Large intestine (tissue), 3 donors: Measurements from ENCODE around the gene MAN2B2. TPM values are rescaled to one million over a fixed set of nuclear protein-coding genes. Genes with fewer than 3 reads are reported as not detected.

Source experiments
- DNase-seq, 2 donors: peaks; one replicate each; pipeline versions ENCODE4 v3.0.0 to v3.0.0-alpha.2; 2013
- H3K27ac ChIP-seq: one replicate; pipeline ENCODE4 v1.5.1; 2013; ENCODE audit warnings: low read length
- H3K27me3 ChIP-seq: 2 replicates; pipeline ENCODE4 v1.6.1; 2013; ENCODE audit warnings: low read length; ENCODE audit not compliant: control insufficient read depth, insufficient read depth
- H3K36me3 ChIP-seq: 2 replicates; pipeline ENCODE4 v1.6.1; 2013; ENCODE audit warnings: low read length; ENCODE audit not compliant: control insufficient read depth, insufficient read depth
- H3K4me1 ChIP-seq: one replicate; pipeline ENCODE4 v1.6.1; 2013; ENCODE audit warnings: low read length; ENCODE audit not compliant: control insufficient read depth, insufficient read depth
- H3K4me3 ChIP-seq: one replicate; pipeline ENCODE4 v1.5.1; 2013; ENCODE audit warnings: low read length
- H3K9me3 ChIP-seq: one replicate; pipeline ENCODE4 v1.6.1; 2013; ENCODE audit warnings: mild to moderate bottlenecking, low read depth, low read length, moderate library complexity; ENCODE audit not compliant: control insufficient read depth
- whole genome bisulfite sequencing: methylation state at CpG from one replicate; pipeline ENCODE4 v1.1.5; 2013; ENCODE audit warnings: low lambda C conversion rate; ENCODE audit not compliant: insufficient coverage; 5-methylcytosine and 5-hydroxymethylcytosine counted together
- polyA plus RNA-seq: library from polyadenylated mRNA; unstranded; fragments of 120-200 nt; gene quantifications from one replicate; pipeline ENCODE4 v1.2.1, GENCODE V29; 2013

MAN2B2 gene
- polyA plus RNA-seq, 1 donor: 18.2 TPM

GRCh38 chr4:6592804-6593563, 18.0 kb downstream of the MAN2B2 start:
- peaks cover 21% of the 10 kb centered on the region for H3K36me3 ChIP-seq
- WGBS: no CpG with 5 or more reads among the region's 16 CpGs

GRCh38 chr4:6594341-6594740, 19.4 kb downstream of the MAN2B2 start:
- H3K36me3 ChIP-seq: peaks cover 27% of the 10 kb centered on the region
- H3K4me1 ChIP-seq: no peaks in the 10 kb centered on the region
- no peak overlapping the region for H3K27ac ChIP-seq
- H3K27me3 ChIP-seq: no peaks in the 10 kb centered on the region
- H3K9me3 ChIP-seq: no peaks in the 10 kb centered on the region
- no peak overlapping the region for H3K4me3 ChIP-seq
- WGBS: no CpG with 5 or more reads among the region's 22 CpGs
- no peak for DNase-seq

More at GRCh38 chr4:6592804-6593563, 18.0 kb downstream of the MAN2B2 start:
- Histone ChIP-seq H3K27me3 (no peaks in the 10 kb centered on the region), H3K4me3 (no peak overlapping the region), H3K4me1 (no peaks in the 10 kb centered on the region), H3K27ac (no peak overlapping the region), H3K9me3 (no peaks in the 10 kb centered on the region)
- DNase-seq: no peak

GRCh38 chr4:6594826-6595355, 19.9 kb downstream of the MAN2B2 start:
- H3K9me3 ChIP-seq: no peaks in the 10 kb centered on the region
- DNase-seq: no peak
- WGBS: 100% methylated on average over 2 of the region's 7 CpGs

GRCh38 chr4:6595897-6596537, 21.0 kb downstream of the MAN2B2 start:
- no peak for DNase-seq
- peaks cover 31% of the 10 kb centered on the region for H3K36me3 ChIP-seq
- H3K9me3 ChIP-seq: no peaks in the 10 kb centered on the region
- H3K27ac ChIP-seq: no peak overlapping the region
- H3K4me3 ChIP-seq: no peak overlapping the region
- no peaks in the 10 kb centered on the region for H3K4me1 ChIP-seq
- no peaks in the 10 kb centered on the region for H3K27me3 ChIP-seq
- no CpG with 5 or more reads among the region's 16 CpGs for WGBS

More at GRCh38 chr4:6594826-6595355, 19.9 kb downstream of the MAN2B2 start:
- H3K4me3 ChIP-seq: no peak overlapping the region
- H3K36me3 ChIP-seq: peaks cover 27% of the 10 kb centered on the region
- no peaks in the 10 kb centered on the region for H3K27me3 ChIP-seq
- H3K27ac ChIP-seq: no peak overlapping the region
- no peaks in the 10 kb centered on the region for H3K4me1 ChIP-seq

GRCh38 chr4:6596948-6597347, 22.0 kb downstream of the MAN2B2 start:
- peaks cover 30% of the 10 kb centered on the region for H3K36me3 ChIP-seq
- H3K27ac ChIP-seq: no peak overlapping the region
- no peaks in the 10 kb centered on the region for H3K27me3 ChIP-seq
- no CpG with 5 or more reads among the region's 17 CpGs for WGBS
- H3K4me1 ChIP-seq: no peaks in the 10 kb centered on the region
- no peak overlapping the region for H3K4me3 ChIP-seq
- no peak for DNase-seq
- H3K9me3 ChIP-seq: no peaks in the 10 kb centered on the region

- Histone ChIP-seq H3K36me3 (peaks cover 36% of the 10 kb centered on the region), H3K27me3 (no peaks in the 10 kb centered on the region), H3K4me3 (no peak overlapping the region), H3K9me3 (no peaks in the 10 kb centered on the region), H3K4me1 (no peaks in the 10 kb centered on the region), H3K27ac (no peak overlapping the region)
- WGBS: no CpG with 5 or more reads among the region's 10 CpGs
- no peak for DNase-seq
Measured at GRCh38 chr4:6598127-6598526, 23.1 kb downstream of the MAN2B2 start.

- Histone ChIP-seq H3K27me3 (no peaks in the 10 kb centered on the region), H3K4me3 (no peak overlapping the region), H3K36me3 (peaks cover 33% of the 10 kb centered on the region), H3K27ac (no peak overlapping the region), H3K9me3 (no peaks in the 10 kb centered on the region), H3K4me1 (no peaks in the 10 kb centered on the region)
- DNase-seq: no peak
- WGBS: no CpG with 5 or more reads among the region's 13 CpGs
Measured at GRCh38 chr4:6598641-6599040, 23.7 kb downstream of the MAN2B2 start.

GRCh38 chr4:6601661-6602250, 26.8 kb downstream of the MAN2B2 start:
- no peak overlapping the region for H3K27ac ChIP-seq
- DNase-seq: no peak
- peaks cover 5% of the 10 kb centered on the region for H3K9me3 ChIP-seq
- WGBS: no CpG with 5 or more reads among the region's 10 CpGs
- H3K27me3 ChIP-seq: no peaks in the 10 kb centered on the region
- no peaks in the 10 kb centered on the region for H3K4me1 ChIP-seq
- peaks cover 48% of the 10 kb centered on the region for H3K36me3 ChIP-seq
- no peak overlapping the region for H3K4me3 ChIP-seq

- DNase-seq: no peak
- Histone ChIP-seq H3K27ac (no peak overlapping the region), H3K27me3 (no peaks in the 10 kb centered on the region), H3K36me3 (peaks cover 48% of the 10 kb centered on the region), H3K4me1 (no peaks in the 10 kb centered on the region), H3K9me3 (peaks cover 5% of the 10 kb centered on the region), H3K4me3 (no peak overlapping the region)
- no CpG with 5 or more reads among the region's 6 CpGs for WGBS
Measured at GRCh38 chr4:6602289-6602688, 27.3 kb downstream of the MAN2B2 start.

- DNase-seq: no peak
- H3K4me3 ChIP-seq: no peak overlapping the region
- H3K27ac ChIP-seq: no peak overlapping the region
- peaks cover 45% of the 10 kb centered on the region for H3K36me3 ChIP-seq
- WGBS: no CpG with 5 or more reads among the region's 12 CpGs
- no peaks in the 10 kb centered on the region for H3K27me3 ChIP-seq
- no peaks in the 10 kb centered on the region for H3K4me1 ChIP-seq
- peaks cover 5% of the 10 kb centered on the region for H3K9me3 ChIP-seq
Measured at GRCh38 chr4:6603128-6603527, 28.1 kb downstream of the MAN2B2 start.
